Astrocyte of the spinal cord (primary cell): ENCODE data around the gene CCM2.

Experiments
- DNase-seq: peaks from one replicate; pipeline ENCODE4 v3.0.0; 2011; ENCODE audit warnings: low read depth, low spot score
- H3K4me3 ChIP-seq: 2 replicates; pipeline ENCODE4 v1.5.1; 2011; ENCODE audit warnings: low read depth, mild to moderate bottlenecking, low read length, moderate library complexity
- CTCF ChIP-seq: IDR thresholded peaks from 2 replicates; pipeline ENCODE4 v1.5.1; 2012; ENCODE audit warnings: low read depth, mild to moderate bottlenecking, low read length, inconsistent platforms
- in situ Hi-C: cut with HindIII; loops from 2 replicates; pipeline ENCODE4 v1.10.0; 2017; ENCODE audit warnings: low sequenced_read_pairs

CCM2 gene

GRCh38 chr7:45075871-45076796 is 76.1 kb downstream of the CCM2 start:
- H3K4me3 ChIP-seq: no peak overlapping the region
- in situ Hi-C loops: no loop called here
- no peak for DNase-seq
- TF ChIP-seq CTCF: no peak

GRCh38 chr7:45076946-45077345 is 76.9 kb downstream of the CCM2 start:
- TF ChIP-seq CTCF: no peak

GRCh38 chr7:45077579-45077978 is 77.6 kb downstream of the CCM2 start:
- TF ChIP-seq CTCF: no peak
- DNase-seq: no peak
- no peak overlapping the region for H3K4me3 ChIP-seq
- in situ Hi-C loops: no loop called here

More at GRCh38 chr7:45076946-45077345, 76.9 kb downstream of the CCM2 start:
- in situ Hi-C loops: no loop called here
- H3K4me3 ChIP-seq: no peak overlapping the region
- no peak for DNase-seq

GRCh38 chr7:45078125-45078681 is 78.2 kb downstream of the CCM2 start:
- TF ChIP-seq CTCF: no peak
- DNase-seq: no peak
- no peak overlapping the region for H3K4me3 ChIP-seq
- in situ Hi-C loops: no loop called here

GRCh38 chr7:45080265-45080957 is 80.4 kb downstream of the CCM2 start:
- no peak overlapping the region for H3K4me3 ChIP-seq
- no peak for TF ChIP-seq CTCF
- in situ Hi-C loops: no loop called here
- DNase-seq: no peak

- no peak overlapping the region for H3K4me3 ChIP-seq
- in situ Hi-C loops: no loop called here
- no peak for DNase-seq
- no peak for TF ChIP-seq CTCF
Observed at GRCh38 chr7:45080958-45081669, 81.1 kb downstream of the CCM2 start.
